HG03469 (cell line): ENCODE data around the gene RBM33.
"Not testable (repeated sequence)": the region's sequence is repeated elsewhere in the genome, so short reads cannot be mapped to it uniquely, and the experiment has no call there.

Experiments
- ATAC-seq: cut with Tn5 transposase; IDR thresholded peaks from one replicate; pipeline ENCODE4 v1.9.1; 2021; ENCODE audit warnings: mild to moderate bottlenecking, moderate library complexity, moderate number of reproducible peaks; ENCODE audit not compliant: unreplicated experiment

RBM33 gene

GRCh38 chr7:155688237-155688636 is 43.8 kb downstream of the RBM33 start:
- not testable (repeated sequence) for ATAC-seq

- not testable (repeated sequence) for ATAC-seq
These were observed 46.2 kb downstream of the RBM33 start for GRCh38 chr7:155690655-155691054.

- no peak for ATAC-seq
These were observed 47.9 kb downstream of the RBM33 start for GRCh38 chr7:155692317-155692716.

GRCh38 chr7:155693826-155694225 is 49.4 kb downstream of the RBM33 start:
- ATAC-seq = no peak

- no peak for ATAC-seq
These were observed 50.4 kb downstream of the RBM33 start for GRCh38 chr7:155694851-155695250.

GRCh38 chr7:155696747-155697146 is 52.3 kb downstream of the RBM33 start:
- no peak for ATAC-seq

GRCh38 chr7:155698633-155699032 is 54.2 kb downstream of the RBM33 start:
- no peak for ATAC-seq

GRCh38 chr7:155699180-155699579 is 54.7 kb downstream of the RBM33 start:
- ATAC-seq = no peak

- no peak for ATAC-seq
These were observed 56.4 kb downstream of the RBM33 start for GRCh38 chr7:155700847-155701246.

- ATAC-seq = no peak
These were observed 57.6 kb downstream of the RBM33 start for GRCh38 chr7:155701972-155702544.

- ATAC-seq = no peak
These were observed 58.2 kb downstream of the RBM33 start for GRCh38 chr7:155702616-155703015.

GRCh38 chr7:155705623-155706360 is 61.3 kb downstream of the RBM33 start:
- ATAC-seq = no peak

- ATAC-seq = no peak
These were observed 61.9 kb downstream of the RBM33 start for GRCh38 chr7:155706376-155706775.

GRCh38 chr7:155709453-155709852 is 65.0 kb downstream of the RBM33 start:
- ATAC-seq = no peak

- no peak for ATAC-seq
These were observed 65.6 kb downstream of the RBM33 start for GRCh38 chr7:155710031-155710430.

- ATAC-seq = no peak
These were observed 66.1 kb downstream of the RBM33 start for GRCh38 chr7:155710530-155710929.

GRCh38 chr7:155711081-155711480 is 66.6 kb downstream of the RBM33 start:
- no peak for ATAC-seq

GRCh38 chr7:155713384-155713783 is 68.9 kb downstream of the RBM33 start:
- no peak for ATAC-seq

GRCh38 chr7:155714702-155715101 is 70.2 kb downstream of the RBM33 start:
- ATAC-seq = no peak

- ATAC-seq = no peak
These were observed 70.8 kb downstream of the RBM33 start for GRCh38 chr7:155715111-155715805.

GRCh38 chr7:155717010-155717744 is 72.7 kb downstream of the RBM33 start:
- ATAC-seq = no peak
